ENCODE data around the gene PSMA1.

DNA sequence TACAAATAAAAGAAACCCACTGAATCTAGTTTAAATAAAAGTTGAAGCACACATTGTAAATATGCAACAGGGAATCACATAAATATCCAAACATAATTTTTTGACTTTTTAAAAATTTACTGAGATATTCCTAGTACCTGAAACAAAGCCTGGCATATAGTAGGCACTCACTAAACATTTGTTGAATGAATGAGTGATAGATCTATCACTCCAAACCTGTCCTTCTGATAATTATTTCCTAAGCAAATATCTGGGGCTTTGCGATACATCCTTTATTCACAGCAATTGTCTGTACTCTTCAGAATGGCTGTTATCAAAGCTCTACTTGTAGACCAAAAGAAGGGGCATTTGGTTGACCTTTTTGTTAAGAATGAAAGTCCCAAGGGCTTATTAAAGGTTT lies 2.6 kb upstream of the PSMA1 start:
- TF ChIP-seq, protein P1, sequence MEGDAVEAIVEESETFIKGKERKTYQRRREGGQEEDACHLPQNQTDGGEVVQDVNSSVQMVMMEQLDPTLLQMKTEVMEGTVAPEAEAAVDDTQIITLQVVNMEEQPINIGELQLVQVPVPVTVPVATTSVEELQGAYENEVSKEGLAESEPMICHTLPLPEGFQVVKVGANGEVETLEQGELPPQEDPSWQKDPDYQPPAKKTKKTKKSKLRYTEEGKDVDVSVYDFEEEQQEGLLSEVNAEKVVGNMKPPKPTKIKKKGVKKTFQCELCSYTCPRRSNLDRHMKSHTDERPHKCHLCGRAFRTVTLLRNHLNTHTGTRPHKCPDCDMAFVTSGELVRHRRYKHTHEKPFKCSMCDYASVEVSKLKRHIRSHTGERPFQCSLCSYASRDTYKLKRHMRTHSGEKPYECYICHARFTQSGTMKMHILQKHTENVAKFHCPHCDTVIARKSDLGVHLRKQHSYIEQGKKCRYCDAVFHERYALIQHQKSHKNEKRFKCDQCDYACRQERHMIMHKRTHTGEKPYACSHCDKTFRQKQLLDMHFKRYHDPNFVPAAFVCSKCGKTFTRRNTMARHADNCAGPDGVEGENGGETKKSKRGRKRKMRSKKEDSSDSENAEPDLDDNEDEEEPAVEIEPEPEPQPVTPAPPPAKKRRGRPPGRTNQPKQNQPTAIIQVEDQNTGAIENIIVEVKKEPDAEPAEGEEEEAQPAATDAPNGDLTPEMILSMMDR (IDR thresholded peaks at IDR 0.05; ENCODE audit: insufficient read depth, low read depth, low read length): no peak
- TF ChIP-seq EZH2 (IDR thresholded peaks at IDR 0.05; ENCODE audit: insufficient read depth, low read length): no peak

Measured in astrocyte (in vitro differentiated cells and primary cell).